MCF 10A (cell line): Measurements from ENCODE around the gene CDIP1. TPM values are rescaled to one million over a fixed set of nuclear protein-coding genes. Genes with fewer than 3 reads are reported as not detected.

Experiments used
- BruUV-seq: library from RNA; stranded (reverse); fragments of 400-500 nt; replicated peaks from 2 replicates; lab custom pipeline; 2021; lab: Mats Ljungman, UMichigan
- CTCF ChIA-PET: fragments of 300-600 bp; sonication (Branson Sonifier 250); formaldehyde crosslinking; extraction: SDS; loops from one replicate; lab custom pipeline; 2021; ENCODE audit warnings: antibody characterized with exemption, inconsistent platforms; lab: Yijun Ruan, JAX
- POLR2A ChIA-PET: fragments of 300-600, 350-650 bp; sonication (Branson Sonifier 250); formaldehyde crosslinking; extraction: SDS; loops from one replicate; lab custom pipeline; 2020; ENCODE audit warnings: antibody characterized with exemption, inconsistent platforms; lab: Yijun Ruan, JAX
- DNase-seq: peaks from one replicate; pipeline ENCODE4 v3.0.0-alpha.2; 2018; ENCODE audit not compliant: unreplicated experiment
- H3K27ac Mint-ChIP-seq: one replicate; pipeline ENCODE4 v1.8.0; 2022; ENCODE audit warnings: mild to moderate bottlenecking, low read depth, mixed read lengths; ENCODE audit not compliant: unreplicated experiment
- H3K27me3 Mint-ChIP-seq: one replicate; pipeline ENCODE4 v1.8.0; 2022; ENCODE audit warnings: mixed read lengths; ENCODE audit not compliant: insufficient read depth, unreplicated experiment
- H3K36me3 Mint-ChIP-seq: one replicate; pipeline ENCODE4 v1.8.0; 2022; ENCODE audit warnings: mild to moderate bottlenecking, moderate library complexity, mixed read lengths; ENCODE audit not compliant: insufficient read depth, unreplicated experiment
- H3K4me1 Mint-ChIP-seq: one replicate; pipeline ENCODE4 v1.8.0; 2022; ENCODE audit warnings: mixed read lengths; ENCODE audit not compliant: insufficient read depth, unreplicated experiment
- H3K4me3 Mint-ChIP-seq: one replicate; pipeline ENCODE4 v1.8.0; 2022; ENCODE audit warnings: mild to moderate bottlenecking, moderate library complexity, mixed read lengths; ENCODE audit not compliant: unreplicated experiment
- H3K9me3 Mint-ChIP-seq: one replicate; pipeline ENCODE4 v1.8.0; 2022; ENCODE audit warnings: mixed read lengths; ENCODE audit not compliant: unreplicated experiment
- CTCF ChIP-seq: fragments of 200-600 bp; IDR thresholded peaks from one replicate; pipeline ENCODE4 v1.8.0; 2022; ENCODE audit warnings: antibody characterized with exemption, mild to moderate bottlenecking; ENCODE audit not compliant: unreplicated experiment
- intact Hi-C: fragments of 100-400 bp; cut with micrococcal nuclease; formaldehyde crosslinking; loops from 2 replicates; pipeline ENCODE4 v1.14.1; 2022
- total RNA-seq: library from RNA; stranded (reverse); gene quantifications from 2 replicates; pipeline ENCODE4 v1.2.3, GENCODE V29; 2022

CDIP1 gene
- total RNA-seq, 1 experiment from 2014 or later, result 6.0 TPM

- Mint-ChIP-seq H3K9me3 (peaks cover 7% of the 10 kb centered on the region), H3K36me3 (peaks cover 5% of the 10 kb centered on the region), H3K4me3 (no peak overlapping the region), H3K27me3 (peaks cover 20% of the 10 kb centered on the region), H3K4me1 (no peaks in the 10 kb centered on the region), H3K27ac (no peak overlapping the region)
- no peak for TF ChIP-seq CTCF
- intact Hi-C loops, result no loop called here
- POLR2A ChIA-PET, result no interaction called here
- no TSS peak for BruUV-seq
- CTCF ChIA-PET, result interaction anchor here (1.2 to 2.0 kb wide), 2 partner anchors 16 to 38 kb away, joined by 3 to 9 read pairs; no protein-coding TSS in a partner anchor
- DNase-seq, result no peak
Observed at GRCh38 chr16:4544473-4544872, 5.9 kb upstream of the CDIP1 start.

DNA sequence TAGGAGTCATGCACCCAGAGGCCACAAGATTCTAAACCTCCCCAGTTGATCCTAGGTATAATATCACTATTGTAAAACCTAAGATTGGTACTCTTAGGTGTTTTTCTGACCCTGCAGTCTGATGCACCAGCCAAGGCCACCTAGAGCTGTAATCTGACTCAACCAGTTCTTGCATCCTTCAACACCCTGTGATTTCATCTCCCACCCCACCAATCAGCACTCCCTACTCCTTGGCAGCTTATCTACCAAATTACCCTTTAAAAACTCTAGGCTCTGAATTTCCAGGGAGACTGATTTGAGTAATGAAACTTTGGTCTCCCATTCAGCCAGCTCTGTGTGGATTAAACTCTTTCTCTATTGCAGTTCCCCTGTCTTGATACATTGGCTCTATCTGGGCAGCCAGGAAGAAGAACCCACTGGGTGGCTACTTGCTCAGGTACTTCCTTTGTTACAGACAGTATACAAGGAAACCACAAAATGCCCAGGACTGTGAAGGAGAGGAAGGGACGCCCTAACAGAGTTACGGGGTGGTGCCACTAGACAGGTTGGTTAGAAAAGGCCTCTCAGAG lies 1.2 kb upstream of the CDIP1 start:
- TF ChIP-seq CTCF, result no peak
- ChIA-PET POLR2A (interaction anchor here (0.7 to 1.8 kb wide), 3 partner anchors 9 to 216 kb away, joined by 3 to 6 read pairs (median 4); no protein-coding TSS in a partner anchor), CTCF (interaction anchor here (0.6 to 2.0 kb wide), 5 partner anchors 8 to 494 kb away, joined by 3 to 10 read pairs (median 4); no protein-coding TSS in a partner anchor)
- intact Hi-C loops, result no loop called here
- H3K4me1 Mint-ChIP-seq, result no peaks in the 10 kb centered on the region
- no peak overlapping the region for H3K27ac Mint-ChIP-seq
- BruUV-seq, result no TSS peak
- DNase-seq, result no peak
- H3K4me3 Mint-ChIP-seq, result no peak overlapping the region
- no peaks in the 10 kb centered on the region for H3K27me3 Mint-ChIP-seq
- H3K9me3 Mint-ChIP-seq, result peaks cover 8% of the 10 kb centered on the region
- no peaks in the 10 kb centered on the region for H3K36me3 Mint-ChIP-seq

GRCh38 chr16:4537376-4538343 lies 913 bp downstream of the CDIP1 start:
- H3K27me3 Mint-ChIP-seq, result no peaks in the 10 kb centered on the region
- peak overlapping the region; percentile 65 for H3K4me3 Mint-ChIP-seq
- peaks cover 6% of the 10 kb centered on the region for H3K36me3 Mint-ChIP-seq
- DNase-seq, result no peak
- ChIA-PET CTCF (interaction anchor here (0.6 to 3.2 kb wide), 2 partner anchors 11 to 86 kb away, joined by 3 to 23 read pairs; no protein-coding TSS in a partner anchor), POLR2A (no interaction called here)
- no peaks in the 10 kb centered on the region for H3K4me1 Mint-ChIP-seq
- H3K27ac Mint-ChIP-seq, result no peak overlapping the region
- intact Hi-C loops, result no loop called here
- no TSS peak for BruUV-seq
- H3K9me3 Mint-ChIP-seq, result peaks cover 8% of the 10 kb centered on the region
- no peak for TF ChIP-seq CTCF
